ENCODE data around the gene FAM161B.
"Not testable (repeated sequence)": the region's sequence is repeated elsewhere in the genome, so short reads cannot be mapped to it uniquely, and the experiment has no call there.

Gene FAM161B

DNA sequence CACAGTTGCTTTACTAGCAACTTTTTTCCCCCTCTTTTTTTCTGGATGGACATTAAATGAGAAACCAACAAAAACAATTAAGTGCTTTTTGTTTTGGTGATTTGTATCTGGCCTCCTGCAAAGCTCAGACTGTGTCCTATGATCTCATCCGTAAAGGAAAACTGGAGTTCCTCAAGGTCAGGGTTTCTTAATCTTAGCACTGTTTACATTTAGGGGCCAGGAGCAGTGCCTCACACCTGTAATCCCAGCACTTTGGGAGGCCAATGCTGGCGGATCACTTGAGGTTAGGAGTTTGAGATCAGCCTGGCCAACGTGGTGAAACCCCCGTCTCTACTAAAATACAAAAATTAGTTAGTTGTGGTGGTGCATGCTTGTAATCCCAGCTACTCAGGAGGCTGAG, 41.2 kb upstream of the FAM161B start:
- no peak for TF ChIP-seq CTCF (IDR thresholded peaks at IDR 0.05; ENCODE audit: control insufficient read depth, insufficient read depth, low read depth, low read length, missing control alignments)
- H3K4me3 ChIP-seq (ENCODE audit: control insufficient read depth, low read depth, low read length) = no peak overlapping the region
- no peak for DNase-seq (ENCODE audit: low read depth)

- not testable (repeated sequence) for DNase-seq (ENCODE audit: low read depth); H3K4me3 ChIP-seq (ENCODE audit: control insufficient read depth, low read depth, low read length)
Measured at GRCh38 chr14:73988656-73989055, 38.8 kb upstream of the FAM161B start.

DNA sequence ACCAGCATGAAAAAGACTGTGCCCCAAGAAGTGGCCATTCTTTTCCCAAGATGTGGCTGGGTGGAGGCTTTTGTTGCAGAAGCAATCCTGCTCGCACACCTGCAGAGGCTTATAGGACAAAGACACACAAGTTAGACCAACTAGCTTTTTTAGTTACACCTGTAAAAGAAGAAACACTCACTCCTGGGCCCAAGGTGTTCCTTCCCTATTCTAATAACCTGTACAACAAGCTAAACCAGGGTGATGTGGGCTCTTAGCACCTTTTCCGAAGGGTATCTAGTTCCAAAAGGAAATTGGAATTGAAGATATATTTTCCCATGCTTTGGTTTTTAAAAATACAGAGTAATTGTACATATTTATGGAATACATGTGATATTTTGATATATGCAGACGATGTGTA, 38.2 kb upstream of the FAM161B start:
- H3K4me3 ChIP-seq (ENCODE audit: control insufficient read depth, low read depth, low read length) = no peak overlapping the region
- no peak for DNase-seq (ENCODE audit: low read depth)
- no peak for TF ChIP-seq CTCF (IDR thresholded peaks at IDR 0.05; ENCODE audit: control insufficient read depth, insufficient read depth, low read depth, low read length, missing control alignments)

DNA sequence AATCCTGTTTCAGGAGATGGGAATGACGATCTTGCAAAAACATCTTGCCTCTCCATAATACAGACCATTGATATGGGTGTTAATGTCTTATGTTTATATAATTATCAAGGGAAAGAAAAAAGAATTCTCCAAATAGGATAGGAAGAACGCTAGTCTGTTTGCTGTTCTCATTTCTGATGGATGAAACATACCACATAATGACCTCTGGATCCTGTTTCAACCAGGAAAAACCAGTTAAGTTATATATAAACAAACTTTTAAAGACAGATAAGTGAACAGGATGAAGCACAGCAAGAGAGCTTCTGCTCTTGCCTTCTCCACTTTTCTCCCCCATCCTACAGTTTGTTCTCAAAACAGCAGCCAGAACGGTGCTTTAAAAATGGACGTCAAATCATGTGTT, 28.0 kb upstream of the FAM161B start:
- TF ChIP-seq CTCF (IDR thresholded peaks at IDR 0.05; ENCODE audit: control insufficient read depth, insufficient read depth, low read depth, low read length, missing control alignments) = no peak
- no peak overlapping the region for H3K4me3 ChIP-seq (ENCODE audit: control insufficient read depth, low read depth, low read length)
- DNase-seq (ENCODE audit: low read depth) = no peak

GRCh38 chr14:73976125-73976524, 26.2 kb upstream of the FAM161B start:
- no peak overlapping the region for H3K4me3 ChIP-seq (ENCODE audit: control insufficient read depth, low read depth, low read length)
- no peak for TF ChIP-seq CTCF (IDR thresholded peaks at IDR 0.05; ENCODE audit: control insufficient read depth, insufficient read depth, low read depth, low read length, missing control alignments)
- DNase-seq (ENCODE audit: low read depth) = no peak

- H3K4me3 ChIP-seq (ENCODE audit: control insufficient read depth, low read depth, low read length) = no peak overlapping the region
- TF ChIP-seq CTCF (IDR thresholded peaks at IDR 0.05; ENCODE audit: control insufficient read depth, insufficient read depth, low read depth, low read length, missing control alignments) = no peak
- no peak for DNase-seq (ENCODE audit: low read depth)
Measured at GRCh38 chr14:73973497-73973896, 23.6 kb upstream of the FAM161B start.

DNA sequence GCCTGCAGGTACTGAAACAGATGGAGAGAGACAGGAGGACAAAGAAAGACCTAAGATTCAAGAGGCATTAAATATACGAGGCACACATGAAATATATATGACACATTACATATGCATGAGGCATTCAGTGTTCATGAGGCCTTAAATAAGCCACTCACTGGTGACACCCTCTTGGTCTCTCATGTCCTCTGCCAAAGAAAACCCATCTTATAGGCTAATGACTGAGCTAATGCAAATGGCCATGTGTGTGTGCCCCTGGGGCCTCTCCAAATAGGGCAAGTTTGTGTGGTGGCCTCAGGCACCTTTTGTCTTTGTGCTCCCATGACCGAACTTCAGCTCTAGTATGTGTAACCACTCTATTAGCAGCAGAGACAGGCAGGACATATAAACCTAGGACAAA, 19.0 kb upstream of the FAM161B start:
- DNase-seq (ENCODE audit: low read depth) = no peak
- TF ChIP-seq CTCF (IDR thresholded peaks at IDR 0.05; ENCODE audit: control insufficient read depth, insufficient read depth, low read depth, low read length, missing control alignments) = no peak

More for the DNA sequence above, 19.0 kb upstream of the FAM161B start:
- no peak overlapping the region for H3K4me3 ChIP-seq (ENCODE audit: control insufficient read depth, low read depth, low read length)

All from AG09309 (cell line).